Measurements from ENCODE around the gene ZNF41. TPM values are rescaled to one million over a fixed set of nuclear protein-coding genes. Genes with fewer than 3 reads are reported as not detected.

ZNF41 gene
- total RNA-seq, result 10.4 TPM
- long read RNA-seq, full-length matches to known transcripts, result 1 of 14 reads
- long read RNA-seq, partial matches to known transcripts, result 1 of 14 reads
- long read RNA-seq, other reads (novel, unspliced or antisense), result 12 of 14 reads

GRCh38 chrX:47482512-47483305 is at the start of gene ZNF41:
Gene ZNF41 (minus strand): TSS chrX:47483222. CDS start chrX:47467481, 15,741 bp downstream.
- TF ChIP-seq CTCF (IDR thresholded peaks at IDR 0.05), result no peak
- Histone ChIP-seq H3K27ac (peak within 1 kb of the TSS; percentile 95), H3K4me1 (peaks cover 13% of the 10 kb centered on the region), H3K36me3 (no peaks in the 10 kb centered on the region), H3K4me3 (peak within 1 kb of the TSS; percentile 70), H3K27me3 (ENCODE audit: low read depth) (no peaks in the 10 kb centered on the region), H3K9me3 (no peaks in the 10 kb centered on the region)
- intact Hi-C loops (cut with DNase I), result no loop called here
- DNase-seq (peak; percentile 82), ATAC-seq (peak; percentile 95 to 97)

GRCh38 chrX:47530049-47530448 is 47.0 kb upstream of the ZNF41 start:
- H3K4me3 ChIP-seq, result no peak overlapping the region
- TF ChIP-seq CTCF (IDR thresholded peaks at IDR 0.05), result no peak
- no peaks in the 10 kb centered on the region for H3K4me1 ChIP-seq
- intact Hi-C loops (cut with DNase I), result no loop called here
- no peak overlapping the region for H3K27ac ChIP-seq
- no peaks in the 10 kb centered on the region for H3K9me3 ChIP-seq
- no peak for ATAC-seq
- H3K36me3 ChIP-seq, result no peaks in the 10 kb centered on the region
- H3K27me3 ChIP-seq (ENCODE audit: low read depth), result no peaks in the 10 kb centered on the region
- no peak for DNase-seq

GRCh38 chrX:47529548-47529947 is 46.5 kb upstream of the ZNF41 start:
- TF ChIP-seq CTCF (IDR thresholded peaks at IDR 0.05), result no peak
- intact Hi-C loops (cut with DNase I), result no loop called here
- Histone ChIP-seq H3K36me3 (no peaks in the 10 kb centered on the region), H3K27me3 (ENCODE audit: low read depth) (no peaks in the 10 kb centered on the region), H3K9me3 (no peaks in the 10 kb centered on the region), H3K4me1 (no peaks in the 10 kb centered on the region), H3K27ac (no peak overlapping the region), H3K4me3 (no peak overlapping the region)
- DNase-seq, result no peak
- no peak for ATAC-seq

- Histone ChIP-seq H3K27ac (no peak overlapping the region), H3K4me1 (peaks cover 4% of the 10 kb centered on the region), H3K27me3 (ENCODE audit: low read depth) (no peaks in the 10 kb centered on the region), H3K36me3 (no peaks in the 10 kb centered on the region), H3K4me3 (peak overlapping the region; percentile 56), H3K9me3 (no peaks in the 10 kb centered on the region)
- TF ChIP-seq CTCF (IDR thresholded peaks at IDR 0.05), result no peak
- intact Hi-C loops (cut with DNase I), result no loop called here
- peak; percentile 19 to 26 for ATAC-seq
- DNase-seq, result no peak
Measured at GRCh38 chrX:47523713-47524166, 40.7 kb upstream of the ZNF41 start.

GRCh38 chrX:47523297-47523696 is 40.3 kb upstream of the ZNF41 start:
- H3K27me3 ChIP-seq (ENCODE audit: low read depth), result no peaks in the 10 kb centered on the region
- H3K36me3 ChIP-seq, result no peaks in the 10 kb centered on the region
- peak; percentile 89 for DNase-seq
- peaks cover 4% of the 10 kb centered on the region for H3K4me1 ChIP-seq
- TF ChIP-seq CTCF (IDR thresholded peaks at IDR 0.05), result peak; percentile 82
- H3K9me3 ChIP-seq, result no peaks in the 10 kb centered on the region
- intact Hi-C loops (cut with DNase I), result no loop called here
- ATAC-seq, result peak; percentile 98 to 99
- H3K27ac ChIP-seq, result no peak overlapping the region
- peak overlapping the region; percentile 56 for H3K4me3 ChIP-seq

All from lower lobe of right lung (tissue), 2 donors.